Stimulated activated CD8-positive, alpha-beta memory T cell treated with anti-CD3 and anti-CD28 coated beads, Interleukin-7, amount 100 ng/mL, for 1 hour (primary cell): ENCODE measurements around the gene CA12.

Source experiments
- DNase-seq, 2 donors: peaks; one replicate each; pipeline ENCODE4 v3.0.0-alpha.2; 2020; ENCODE audit warnings: low read depth in 2 of 2

Gene CA12

DNA sequence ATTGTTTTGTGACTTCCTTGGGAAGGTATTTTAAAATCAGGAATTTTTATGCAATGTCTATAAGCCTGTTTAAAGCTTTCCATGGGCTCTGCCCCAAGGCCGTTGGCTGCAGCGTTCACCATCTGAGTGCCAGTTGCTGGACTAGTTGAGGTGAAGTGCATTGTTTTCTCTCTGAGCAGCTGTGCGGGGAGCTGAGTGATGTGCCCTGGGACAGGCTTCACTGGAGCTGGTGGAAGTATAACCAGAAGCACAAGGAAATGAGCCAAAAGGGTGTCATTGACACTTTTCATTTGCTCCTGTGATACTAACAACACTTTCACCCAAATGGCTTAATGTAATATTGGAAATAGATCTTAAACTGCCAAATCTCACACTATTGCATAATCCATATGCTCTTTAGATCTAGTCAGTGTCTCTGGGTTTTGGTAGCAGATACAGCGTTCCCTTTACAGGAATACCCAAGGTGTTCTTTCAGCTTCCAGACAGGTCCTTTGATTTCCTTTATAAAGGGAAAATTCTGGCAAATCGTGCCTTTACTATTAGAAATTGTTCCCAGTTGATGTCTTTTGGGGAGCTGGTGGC lies 75.1 kb downstream of the CA12 start:
- DNase-seq, result no peak

DNA sequence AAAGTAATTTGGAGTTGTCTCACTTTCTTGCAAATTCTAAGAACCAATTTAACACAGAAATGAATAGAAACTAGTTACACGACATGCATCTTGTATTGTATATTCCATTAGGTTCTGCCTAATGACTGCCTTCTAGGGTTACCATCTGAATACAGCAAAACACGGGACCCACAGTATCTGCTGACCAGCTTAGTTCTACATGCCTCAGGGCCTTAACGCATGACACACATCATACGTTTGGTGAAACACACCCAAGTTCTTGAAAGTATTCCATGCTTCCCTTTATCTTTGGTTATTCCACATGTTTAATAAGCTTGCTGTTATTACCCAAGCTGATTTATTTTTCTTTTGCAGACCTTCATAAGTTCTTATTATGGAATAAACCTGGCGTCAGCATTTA lies 76.4 kb downstream of the CA12 start:
- DNase-seq, result no peak

DNA sequence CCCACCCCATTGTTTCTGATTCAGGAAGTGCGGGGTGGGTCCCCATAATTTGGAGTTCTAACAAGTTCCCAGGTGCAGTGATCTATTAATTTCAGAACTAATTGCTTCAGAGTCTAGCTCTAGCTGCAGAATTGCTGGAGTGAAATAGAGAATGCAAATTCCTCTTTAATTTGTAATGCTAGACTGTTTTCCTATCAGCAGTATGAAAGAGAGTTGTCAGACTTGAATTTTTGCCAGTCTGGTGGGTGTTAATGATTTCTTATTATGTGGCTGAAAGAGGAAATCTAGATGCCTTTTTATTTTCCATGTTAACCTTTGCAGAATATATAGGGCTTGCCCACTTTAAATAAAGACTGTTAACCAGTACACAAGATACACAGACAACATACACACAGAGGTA lies 80.6 kb downstream of the CA12 start:
- no peak for DNase-seq

DNA sequence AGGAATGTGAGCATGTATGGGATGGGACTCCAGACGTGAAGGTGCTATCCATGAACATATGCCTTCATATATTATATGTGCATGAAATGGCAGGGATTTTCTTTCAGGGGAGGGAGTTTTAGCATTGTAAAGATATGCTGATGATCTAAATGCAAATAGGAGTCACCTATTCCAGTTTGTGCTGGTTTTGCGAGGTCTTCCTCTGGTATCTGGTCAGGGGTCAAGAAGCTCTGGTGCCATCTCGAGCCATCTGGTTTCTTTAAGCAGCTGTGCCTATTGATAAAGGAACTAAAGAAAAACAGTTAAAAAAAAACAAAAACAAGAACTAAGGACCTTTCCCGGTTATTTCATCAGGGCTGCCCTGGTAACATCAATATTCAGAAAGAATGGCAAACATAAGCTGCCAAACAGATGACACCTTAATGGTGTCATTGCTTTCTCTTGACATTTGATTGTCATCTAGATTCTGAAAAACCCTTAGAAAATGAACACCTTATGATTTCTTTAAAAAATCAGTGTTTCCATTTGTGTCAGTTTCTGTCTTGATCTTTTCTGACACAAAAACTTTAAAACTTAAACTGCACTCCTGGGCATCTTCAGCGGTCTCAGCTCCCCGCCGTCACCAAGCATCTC lies 81.6 kb downstream of the CA12 start:
- DNase-seq, result no peak

DNA sequence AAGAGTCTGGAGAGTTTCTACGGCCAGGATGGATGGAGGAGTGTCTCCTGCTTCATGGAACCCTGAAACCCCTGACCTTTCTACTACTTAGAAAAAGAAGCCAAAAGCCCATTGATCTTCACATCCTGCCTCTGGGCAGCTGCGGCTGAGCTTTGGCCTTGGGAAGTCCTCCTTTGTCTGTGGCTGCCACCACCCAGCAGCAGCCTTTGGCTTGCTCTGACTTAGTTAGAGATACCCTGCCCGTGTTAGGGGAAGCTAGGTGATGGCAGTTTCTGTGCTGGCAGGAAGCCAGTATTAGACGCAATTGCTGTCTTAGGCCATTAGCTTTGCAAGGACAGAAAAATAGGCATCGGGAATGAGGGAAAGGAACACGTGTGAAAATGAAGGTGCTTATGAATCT lies 85.5 kb downstream of the CA12 start:
- DNase-seq, result no peak

DNA sequence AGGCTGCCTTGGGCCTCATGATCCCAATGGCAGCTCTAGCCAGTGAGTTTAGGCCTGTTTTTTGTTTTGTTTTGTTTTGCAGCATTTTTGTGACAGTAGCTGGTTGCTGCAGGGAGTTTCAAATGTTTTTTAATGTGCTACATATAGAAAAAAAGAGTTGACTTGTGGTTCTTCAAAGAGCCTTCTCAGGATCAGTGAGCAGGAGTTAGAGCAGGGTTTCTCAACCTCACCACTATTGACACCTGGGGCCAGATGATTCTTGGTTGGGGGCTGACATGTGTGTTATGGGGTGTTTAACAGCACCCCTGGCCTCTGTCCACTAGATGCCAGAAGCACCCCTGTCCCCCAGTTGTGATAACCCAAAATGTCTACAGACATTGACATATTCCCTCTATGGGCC lies 86.3 kb downstream of the CA12 start:
- DNase-seq, result no peak

DNA sequence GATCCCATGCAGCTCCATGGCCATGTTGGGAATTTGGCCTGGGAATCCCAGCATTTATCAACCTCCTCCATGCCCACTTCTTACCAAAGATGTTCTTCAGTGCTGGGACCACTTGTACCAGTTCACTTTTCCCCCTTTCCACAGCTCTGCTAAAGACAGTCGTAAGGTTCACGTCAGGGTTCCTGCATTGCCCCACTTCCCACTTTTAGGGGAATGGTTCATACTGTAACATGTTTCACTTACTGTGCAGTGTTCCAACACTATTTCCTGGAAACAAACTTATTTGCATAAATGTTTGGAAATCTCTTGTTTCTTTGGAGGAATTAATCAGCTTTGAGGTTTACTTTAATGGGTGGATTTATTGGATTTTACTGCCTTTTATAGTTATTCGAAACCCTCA lies 87.3 kb downstream of the CA12 start:
- DNase-seq, result no peak

DNA sequence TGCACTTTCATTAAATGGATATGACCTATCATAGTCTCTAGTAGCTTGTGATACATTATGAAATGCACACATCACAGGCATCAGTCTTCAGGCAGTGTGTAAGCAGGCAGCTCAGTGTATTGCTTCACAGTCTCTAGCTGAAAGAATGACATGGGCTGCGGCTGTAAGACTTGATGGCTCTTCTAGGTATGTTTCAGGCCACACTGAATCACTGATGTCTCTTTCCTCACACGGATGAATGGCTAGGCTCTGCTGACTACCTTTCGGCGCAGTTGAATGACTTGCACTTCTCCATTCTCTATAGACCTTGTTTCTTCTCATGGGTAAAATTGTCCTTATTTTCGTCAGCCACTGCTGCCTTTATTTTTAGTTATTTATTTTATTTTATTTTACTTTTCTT lies 88.9 kb downstream of the CA12 start:
- DNase-seq, result no peak

DNA sequence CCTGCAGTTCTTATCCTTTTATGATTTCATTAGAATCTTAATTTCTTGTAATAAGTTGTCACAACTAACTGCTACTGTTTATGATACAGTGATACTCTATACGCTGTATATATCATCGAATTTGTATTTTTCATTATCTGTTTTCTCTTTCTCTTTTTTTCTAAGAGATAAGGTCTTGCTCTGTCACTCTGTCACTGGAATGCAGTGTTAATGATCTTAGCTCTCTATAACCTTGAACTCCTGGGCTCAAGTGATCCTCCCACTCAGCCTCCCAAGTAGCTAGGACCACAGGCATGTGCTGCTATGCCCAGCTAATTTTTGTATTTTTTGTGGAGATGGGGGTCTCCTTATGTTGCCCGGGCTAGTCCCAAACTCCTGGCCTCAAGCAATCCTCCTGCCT lies 89.4 kb downstream of the CA12 start:
- DNase-seq, result no peak

DNA sequence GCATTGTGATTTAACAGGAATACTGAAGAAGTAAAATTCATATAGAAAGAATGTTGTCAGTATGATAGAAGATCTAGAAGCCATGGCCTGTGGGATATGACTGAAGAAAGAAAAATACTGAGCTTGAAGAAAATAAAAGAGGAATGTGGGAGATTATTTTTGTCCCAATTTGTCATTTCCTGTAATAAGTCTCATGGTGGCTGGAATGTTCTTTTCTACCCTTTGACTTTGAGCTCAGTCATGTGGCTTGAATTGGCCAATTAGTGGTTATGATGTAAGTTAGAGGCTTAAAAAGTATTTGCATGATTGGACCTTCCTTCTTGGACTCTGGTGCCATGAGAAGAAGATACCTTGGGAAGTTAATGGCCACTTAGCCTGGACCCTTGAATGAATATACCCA lies 90.1 kb downstream of the CA12 start:
- DNase-seq, result no peak

DNA sequence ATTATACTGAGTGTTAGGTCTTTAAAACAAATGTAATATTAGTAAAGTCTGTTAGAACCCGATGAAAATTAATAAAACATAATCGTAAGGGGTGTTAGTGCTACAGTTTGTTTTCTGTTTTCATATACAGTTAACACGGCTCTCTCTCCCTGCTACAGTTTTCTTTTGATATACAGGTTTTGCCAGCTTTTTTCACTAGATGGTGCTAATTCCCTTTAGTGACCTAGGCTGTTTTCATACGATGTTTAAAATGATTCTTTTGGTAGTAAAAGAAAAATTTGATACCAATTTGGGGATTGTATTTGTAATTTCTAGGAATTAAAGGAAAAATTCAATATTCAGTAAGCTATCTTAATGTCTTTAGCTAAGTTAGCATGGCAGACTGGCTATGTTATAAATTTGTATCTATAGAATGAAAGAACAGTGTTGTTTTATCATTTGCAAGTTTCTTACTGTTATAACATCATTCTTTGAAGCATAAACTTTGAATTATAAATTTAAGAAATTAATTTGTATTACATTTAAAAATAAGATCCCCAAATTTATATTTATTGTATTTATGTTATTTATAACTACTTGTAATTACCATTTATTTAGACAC lies 92.8 kb downstream of the CA12 start:
- no peak for DNase-seq

DNA sequence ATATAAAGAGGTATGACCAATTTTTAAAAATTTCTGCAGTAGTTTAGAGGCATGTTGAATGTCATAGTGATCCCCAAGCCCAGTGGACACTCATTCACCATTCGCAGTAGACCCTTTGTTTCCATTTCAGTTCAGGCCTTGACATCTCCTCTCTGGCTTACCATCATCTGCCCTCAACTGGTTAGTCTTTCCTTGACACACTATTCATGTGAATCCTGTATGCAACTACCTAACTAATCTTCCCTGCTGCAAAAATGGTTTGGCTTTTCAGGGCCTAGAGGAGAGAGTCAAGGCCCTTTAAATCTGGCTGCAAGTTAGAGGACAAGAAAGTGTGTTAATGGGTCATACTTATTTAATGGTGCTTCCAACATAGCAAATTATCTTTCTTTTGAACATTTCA lies 93.3 kb downstream of the CA12 start:
- no peak for DNase-seq

DNA sequence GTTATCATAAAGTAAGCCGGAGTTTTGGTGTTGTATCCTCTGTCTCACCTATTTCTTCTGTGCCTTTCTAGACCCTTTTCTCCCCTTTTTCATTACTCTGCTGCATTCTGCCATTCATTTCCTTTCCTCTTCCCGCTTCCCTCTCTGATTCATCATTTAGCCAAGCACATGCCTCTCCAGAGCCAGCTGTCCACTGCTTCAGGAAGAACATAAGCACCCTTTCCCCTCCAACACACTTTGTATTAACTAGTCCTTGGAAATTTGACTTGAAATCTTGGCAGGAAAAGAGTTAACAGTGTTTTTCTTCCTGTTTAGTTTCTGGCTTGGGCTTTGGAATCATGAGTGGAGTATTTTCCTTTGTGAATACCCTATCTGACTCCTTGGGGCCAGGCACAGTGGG lies 94.5 kb downstream of the CA12 start:
- no peak for DNase-seq

DNA sequence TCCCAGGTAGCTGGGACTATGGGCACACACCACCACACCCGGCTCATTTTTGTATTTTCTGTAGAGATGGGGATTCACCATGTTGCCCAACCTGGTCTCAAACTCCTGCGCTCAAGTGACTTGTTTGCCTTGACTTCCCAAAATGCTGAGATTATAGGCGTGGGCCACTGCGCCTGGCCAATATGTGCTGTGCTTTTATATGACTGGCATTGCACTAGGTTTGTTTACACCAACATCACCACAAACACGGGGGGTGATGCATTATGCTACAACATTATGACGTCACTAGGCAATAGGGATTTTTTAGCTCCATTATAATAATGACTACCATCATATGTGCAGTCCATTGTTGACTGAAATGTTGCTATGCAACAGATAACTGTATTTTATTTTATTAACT lies 97.3 kb downstream of the CA12 start:
- no peak for DNase-seq

DNA sequence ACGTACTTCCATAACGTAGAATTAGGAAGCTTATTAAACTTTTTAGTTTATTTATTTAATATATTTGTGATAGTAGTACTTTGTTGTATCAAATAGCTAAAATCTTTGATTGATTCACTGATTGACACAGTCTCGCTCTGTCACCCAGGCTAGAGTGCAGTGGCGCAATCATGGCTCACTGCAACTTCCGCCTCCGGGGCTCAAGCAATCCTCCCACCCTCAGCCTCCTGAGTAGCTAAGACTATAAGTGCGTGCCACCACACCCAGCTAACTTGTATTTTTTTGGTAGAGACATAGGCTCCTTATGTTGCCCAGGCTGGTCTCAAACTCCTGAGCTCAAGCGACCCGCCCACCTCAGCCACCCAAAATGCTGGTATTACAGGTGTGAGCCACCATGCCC lies 98.5 kb downstream of the CA12 start:
- no peak for DNase-seq

DNA sequence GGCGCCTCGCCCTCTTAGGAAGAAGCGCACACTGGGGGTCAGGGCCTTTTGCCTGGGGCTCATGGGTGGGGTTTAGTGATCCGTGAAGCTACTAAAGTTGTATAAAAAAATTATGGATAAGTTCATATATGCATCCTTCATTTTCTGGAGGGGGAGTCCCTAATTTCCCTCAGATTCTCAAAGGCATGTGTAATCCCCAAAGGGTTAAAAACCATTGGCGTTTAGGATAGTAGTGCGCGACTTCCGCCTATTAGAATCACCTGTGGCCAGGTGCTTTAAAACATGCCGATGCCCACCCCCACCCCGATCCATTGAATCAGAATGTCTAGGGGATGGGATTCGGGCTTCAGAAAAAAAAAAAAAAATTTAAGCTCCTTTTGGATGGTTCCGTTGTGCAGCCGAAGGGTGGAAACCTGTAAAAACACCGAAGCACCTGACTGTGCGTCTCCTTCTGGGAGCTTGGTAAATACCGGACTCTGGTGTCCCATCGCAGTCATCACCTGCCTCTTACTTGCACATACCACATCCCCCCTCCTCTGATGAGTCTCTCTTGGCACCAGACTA lies 103.7 kb downstream of the CA12 start:
- DNase-seq, result no peak

DNA sequence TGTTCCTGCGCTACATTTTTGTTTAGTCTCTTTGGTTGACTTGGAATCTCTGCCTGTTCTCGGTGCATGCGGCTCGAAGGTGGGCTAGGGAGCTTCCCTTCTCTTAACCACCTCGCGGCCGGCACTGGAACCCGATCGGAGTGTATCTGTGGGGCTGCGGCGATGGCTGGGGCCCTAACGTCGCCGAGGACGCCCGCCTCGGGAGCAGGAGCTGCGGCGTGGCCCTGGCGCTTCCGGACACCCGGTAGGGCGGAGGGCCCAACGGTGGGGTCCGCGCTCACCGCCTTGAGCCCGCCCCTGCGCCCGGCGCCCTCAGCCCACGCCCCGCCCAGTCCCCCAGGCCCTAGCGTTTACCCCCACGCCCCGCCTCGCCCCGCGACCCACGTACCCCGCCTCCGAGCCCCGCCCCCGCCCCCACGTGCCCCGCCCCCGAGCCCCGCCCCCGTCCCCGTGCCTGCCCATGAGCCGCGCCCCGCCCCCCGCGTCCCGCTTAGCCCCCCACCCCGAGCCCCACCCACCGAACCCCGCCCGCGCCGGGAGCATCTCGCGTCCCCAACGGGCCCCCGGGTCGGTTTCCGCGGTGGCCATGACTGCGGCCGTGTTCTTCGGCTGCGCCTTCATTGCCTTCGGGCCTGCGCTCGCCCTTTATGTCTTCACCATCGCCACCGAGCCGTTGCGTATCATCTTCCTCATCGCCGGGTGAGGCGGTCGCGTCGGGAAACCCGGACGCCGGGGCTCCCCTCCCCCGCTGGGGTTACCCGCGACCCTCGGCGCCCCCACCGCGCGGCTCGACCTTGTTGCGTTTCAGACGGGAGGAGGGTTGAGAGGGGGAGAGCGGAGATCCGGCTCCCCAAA lies 104.4 kb downstream of the CA12 start, which contains the start of gene APH1B:
TSS of gene APH1B (plus strand) at position 568 of the 855 bp plus-strand sequence. CDS start at position 587, 19 bp downstream.
- DNase-seq, result peak; percentile 54 to 58

DNA sequence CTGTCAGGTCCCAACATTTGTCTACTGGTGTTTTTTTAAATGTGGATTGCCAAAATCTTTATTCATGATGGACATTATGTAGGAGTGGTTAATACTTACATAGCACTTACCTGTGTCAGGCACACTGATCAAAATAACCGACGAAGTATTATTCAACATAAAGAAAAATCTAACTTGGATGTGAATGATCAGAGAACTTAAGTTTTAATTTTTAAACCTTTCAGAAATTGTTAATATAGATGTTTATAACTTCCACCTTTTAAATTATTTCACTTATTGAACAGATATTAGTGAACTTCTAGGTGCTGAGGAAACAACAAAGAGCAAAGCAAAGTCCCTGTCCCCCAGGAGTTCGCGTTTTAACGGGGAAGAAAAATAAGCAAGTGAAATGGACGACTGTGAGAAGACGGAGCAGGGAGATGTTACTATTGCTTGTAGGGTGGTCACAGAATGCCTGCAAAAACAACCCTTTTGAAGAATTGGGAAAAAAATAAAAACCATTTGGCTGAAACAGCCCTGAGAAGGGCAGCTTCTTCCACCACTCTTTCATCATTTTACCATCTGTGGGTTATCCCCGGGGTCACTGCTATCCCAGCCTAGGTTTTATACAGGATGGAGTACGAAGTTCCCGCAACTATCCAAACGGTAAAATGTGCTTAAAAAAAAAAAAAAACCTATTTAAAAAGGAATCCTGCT lies 105.2 kb downstream of the CA12 start:
- no peak for DNase-seq

DNA sequence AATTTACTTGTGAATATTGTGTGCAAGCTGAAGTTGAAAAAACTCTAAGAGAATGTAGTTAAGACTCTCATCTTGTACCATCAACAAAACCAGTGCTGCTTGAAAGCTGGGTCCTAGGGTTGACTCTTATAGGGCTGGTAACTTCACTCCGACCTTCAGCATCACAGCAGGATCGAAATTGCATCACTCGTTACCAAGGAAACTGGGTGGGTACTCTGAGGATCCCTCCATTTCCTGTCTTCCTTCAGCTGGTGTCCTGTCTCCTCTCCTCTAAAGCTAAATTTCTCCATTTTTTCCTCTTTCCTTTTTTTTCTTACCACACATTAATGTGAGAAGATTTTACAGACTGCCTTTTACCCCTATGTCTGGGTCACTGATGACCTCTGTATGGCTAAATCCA lies 107.2 kb downstream of the CA12 start:
- DNase-seq, result no peak
